T-helper 2 cell treated with Interferon-gamma antibody and Interleukin-4, amounts not matched to agents 5 μg/mL and 100 μg/mL, for 36 hours (primary cell): ENCODE data around the gene PDZD2.

ENCODE experiments used
- DNase-seq: peaks from one replicate; pipeline ENCODE4 v3.0.0; 2021; ENCODE audit warnings: low spot score
- H3K27ac Mint-ChIP-seq: one replicate; pipeline ENCODE4 v1.8.0; 2021; ENCODE audit warnings: mild to moderate bottlenecking, mixed read lengths
- H3K27me3 Mint-ChIP-seq: one replicate; pipeline ENCODE4 v1.8.0; 2021; ENCODE audit warnings: low read depth, mixed read lengths
- H3K36me3 Mint-ChIP-seq: one replicate; pipeline ENCODE4 v1.8.0; 2021; ENCODE audit warnings: low read depth, mixed read lengths
- H3K4me1 Mint-ChIP-seq: one replicate; pipeline ENCODE4 v1.8.0; 2021; ENCODE audit warnings: low read depth, mixed read lengths
- H3K4me3 Mint-ChIP-seq: one replicate; pipeline ENCODE4 v1.8.0; 2022; ENCODE audit warnings: mild to moderate bottlenecking, moderate library complexity, mixed read lengths
- H3K9me3 Mint-ChIP-seq: one replicate; pipeline ENCODE4 v1.8.0; 2021; ENCODE audit warnings: mixed read lengths

Gene PDZD2

DNA sequence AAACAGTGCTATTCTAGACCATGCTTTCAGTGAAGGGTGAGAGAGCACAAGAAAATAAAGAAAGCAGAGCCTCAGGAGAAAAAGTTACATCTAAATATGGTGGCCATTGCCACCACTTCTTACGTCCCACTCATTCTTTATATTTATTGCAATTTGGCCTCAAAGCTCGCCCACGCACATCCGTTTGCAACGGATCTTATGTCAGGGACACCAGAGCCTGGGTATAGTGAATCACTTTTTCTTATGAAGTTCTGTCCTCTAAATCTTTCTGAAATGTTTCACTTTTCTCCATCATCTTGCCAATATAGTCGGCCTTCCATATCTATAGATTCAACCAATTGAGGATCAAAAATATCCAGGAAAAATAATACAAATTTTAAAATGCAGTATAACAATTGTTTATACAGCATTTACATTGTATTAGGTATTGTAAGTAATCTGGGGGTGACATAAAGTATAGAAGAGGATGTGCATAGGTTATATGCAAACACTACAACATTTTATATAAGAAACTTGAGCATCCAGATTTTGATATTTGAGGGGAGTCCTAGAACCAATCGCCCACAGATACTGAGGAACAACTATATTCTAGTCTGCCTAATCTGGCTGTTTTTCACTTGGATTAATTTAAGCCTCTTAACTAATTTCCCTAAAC is 500.0 kb downstream of the PDZD2 start:
- peaks cover 15% of the 10 kb centered on the region for H3K4me1 Mint-ChIP-seq
- peak overlapping the region; percentile 56 for H3K27ac Mint-ChIP-seq
- peak overlapping the region; percentile 24 for H3K4me3 Mint-ChIP-seq
- H3K9me3 Mint-ChIP-seq: no peaks in the 10 kb centered on the region
- H3K27me3 Mint-ChIP-seq: no peaks in the 10 kb centered on the region
- peaks cover 44% of the 10 kb centered on the region for H3K36me3 Mint-ChIP-seq
- peak; percentile 81 for DNase-seq

DNA sequence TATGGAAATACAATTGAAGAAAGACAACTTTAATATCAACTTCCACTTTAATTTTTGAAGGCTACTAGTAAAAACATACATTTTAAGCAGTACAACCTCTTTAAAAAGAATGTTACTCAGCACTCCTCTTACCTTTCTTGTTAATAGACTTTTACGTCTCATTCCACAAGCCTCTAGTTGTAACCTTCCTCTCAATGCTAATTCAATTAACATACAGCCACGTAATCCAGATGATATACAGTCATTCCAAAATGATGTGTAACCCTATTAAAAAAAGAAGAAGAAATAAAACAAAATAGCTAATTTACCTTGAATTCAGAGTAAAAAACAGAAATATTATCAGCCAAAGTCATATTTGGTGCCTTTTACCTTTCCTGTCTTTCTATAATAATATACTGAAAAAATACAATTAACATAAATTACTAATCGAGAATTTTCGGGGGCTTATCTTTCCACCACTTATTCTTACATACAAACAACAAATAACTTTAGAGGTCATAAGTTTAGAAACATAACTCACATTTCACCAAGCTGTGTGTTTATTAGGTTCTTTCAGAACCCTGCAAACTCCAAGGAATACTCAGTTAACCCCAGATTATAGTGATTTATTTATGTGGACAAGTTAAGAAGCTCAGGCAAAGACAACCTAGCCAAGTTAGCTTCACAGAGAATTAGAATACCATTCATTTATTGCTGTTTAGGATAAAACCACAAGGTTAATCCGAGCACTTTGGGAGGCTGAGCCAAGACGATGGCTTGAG is 504.9 kb downstream of the PDZD2 start:
- DNase-seq: no peak
- Mint-ChIP-seq H3K9me3 (no peaks in the 10 kb centered on the region), H3K4me1 (peaks cover 19% of the 10 kb centered on the region), H3K27me3 (no peaks in the 10 kb centered on the region), H3K36me3 (peaks cover 42% of the 10 kb centered on the region), H3K4me3 (no peak overlapping the region), H3K27ac (no peak overlapping the region)

DNA sequence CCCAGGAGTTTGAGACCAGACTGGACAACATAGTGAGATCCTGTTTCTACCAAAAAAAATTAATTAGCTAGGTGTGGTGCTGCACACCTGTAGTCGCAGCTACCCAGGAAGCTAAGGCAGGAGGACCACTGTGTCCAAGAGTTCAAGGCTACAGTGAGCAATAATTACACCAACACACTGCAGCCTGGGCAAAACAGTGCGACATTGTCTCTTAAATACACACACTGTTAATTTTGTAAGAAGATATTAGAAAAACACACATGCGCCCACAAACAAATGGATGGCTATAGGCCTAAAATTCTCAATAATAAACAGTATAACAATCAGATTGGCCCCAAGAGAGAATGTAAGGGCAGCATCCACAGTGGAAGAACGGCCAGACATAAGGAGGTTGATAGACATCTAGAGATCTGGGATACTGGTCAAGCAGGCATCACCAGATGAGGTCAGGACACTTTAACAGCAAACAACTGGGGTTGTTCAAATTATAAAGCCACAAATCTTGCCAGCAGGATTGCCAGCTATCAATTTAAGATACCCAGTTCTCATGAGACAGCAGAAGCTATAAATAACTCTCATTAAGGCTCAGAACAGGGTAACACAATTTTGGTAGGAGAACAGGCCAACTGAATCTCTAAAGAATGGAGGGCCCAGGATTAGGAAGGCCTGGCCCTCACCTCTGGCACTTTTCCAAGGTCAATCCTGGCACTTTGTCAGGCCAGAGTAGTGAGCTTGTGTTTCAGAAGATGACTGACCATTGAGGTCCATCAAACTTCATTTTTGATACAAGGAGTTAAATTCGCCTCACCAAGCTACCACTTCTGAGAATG is 505.7 kb downstream of the PDZD2 start:
- no peak for DNase-seq
- Mint-ChIP-seq H3K4me1 (peaks cover 17% of the 10 kb centered on the region), H3K9me3 (no peaks in the 10 kb centered on the region), H3K36me3 (peaks cover 37% of the 10 kb centered on the region), H3K27me3 (no peaks in the 10 kb centered on the region), H3K27ac (no peak overlapping the region), H3K4me3 (no peak overlapping the region)

DNA sequence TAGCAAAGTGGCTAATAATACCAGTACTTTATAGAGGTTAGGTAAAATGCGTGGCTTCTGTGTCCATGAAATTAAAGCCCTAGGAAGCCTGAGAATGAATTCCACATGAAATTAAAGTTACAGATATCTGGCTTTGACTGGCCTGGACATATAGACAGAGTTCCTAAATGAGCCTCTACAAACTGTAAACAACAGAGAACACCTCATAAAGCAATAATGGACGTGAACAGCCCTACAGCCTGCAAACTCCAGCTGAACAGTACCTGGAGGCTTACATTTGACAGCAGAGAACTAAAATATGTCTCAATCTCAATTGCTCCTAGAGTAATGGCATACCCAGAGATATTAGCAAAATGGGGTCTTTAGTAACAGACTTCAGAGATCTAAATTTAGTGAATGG is 506.4 kb downstream of the PDZD2 start:
- H3K27ac Mint-ChIP-seq: no peak overlapping the region
- H3K36me3 Mint-ChIP-seq: peaks cover 33% of the 10 kb centered on the region
- no peaks in the 10 kb centered on the region for H3K9me3 Mint-ChIP-seq
- no peak for DNase-seq
- H3K27me3 Mint-ChIP-seq: no peaks in the 10 kb centered on the region
- H3K4me3 Mint-ChIP-seq: no peak overlapping the region
- peaks cover 18% of the 10 kb centered on the region for H3K4me1 Mint-ChIP-seq

DNA sequence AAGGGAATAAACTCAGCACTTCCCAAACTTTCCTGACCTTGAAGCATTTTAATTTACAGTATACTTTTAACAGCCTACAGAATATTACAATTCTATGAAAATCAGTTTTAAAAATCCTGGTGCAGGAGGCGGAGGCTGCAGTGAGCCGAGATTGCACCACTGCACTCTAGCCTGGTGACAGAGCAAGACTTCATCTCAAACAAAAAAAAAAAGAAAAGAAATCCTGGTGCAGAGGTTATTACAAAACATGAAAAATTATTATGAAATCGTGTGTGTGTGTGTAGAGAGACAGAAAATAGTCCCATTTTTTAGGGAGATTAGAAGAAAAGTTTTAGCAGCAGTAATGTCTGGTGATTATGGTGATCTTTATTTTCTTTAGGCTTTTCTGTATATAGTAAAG is 508.3 kb downstream of the PDZD2 start:
- H3K4me3 Mint-ChIP-seq: no peak overlapping the region
- H3K27me3 Mint-ChIP-seq: no peaks in the 10 kb centered on the region
- H3K9me3 Mint-ChIP-seq: no peaks in the 10 kb centered on the region
- no peak overlapping the region for H3K27ac Mint-ChIP-seq
- DNase-seq: no peak
- peaks cover 21% of the 10 kb centered on the region for H3K4me1 Mint-ChIP-seq
- peaks cover 26% of the 10 kb centered on the region for H3K36me3 Mint-ChIP-seq

DNA sequence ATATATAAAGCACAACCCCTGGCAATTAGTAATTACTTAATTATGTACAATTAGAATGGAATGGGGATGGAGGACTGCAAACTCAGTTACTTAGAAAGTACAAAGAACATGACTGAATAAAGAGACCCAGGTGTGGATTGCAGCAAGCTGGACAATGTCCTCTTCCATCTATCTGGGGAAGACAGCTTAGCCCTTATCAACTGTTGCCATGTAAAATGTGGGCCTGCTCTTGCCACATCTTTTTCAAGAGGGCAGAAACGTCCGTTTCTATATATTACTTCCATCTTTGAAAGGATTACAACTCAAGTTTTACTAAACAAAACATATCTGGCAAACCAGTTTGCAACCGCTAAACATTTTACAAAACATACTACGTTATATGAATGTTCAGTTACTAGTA is 509.0 kb downstream of the PDZD2 start:
- no peaks in the 10 kb centered on the region for H3K27me3 Mint-ChIP-seq
- no peak overlapping the region for H3K27ac Mint-ChIP-seq
- H3K4me1 Mint-ChIP-seq: peaks cover 21% of the 10 kb centered on the region
- no peak for DNase-seq
- no peak overlapping the region for H3K4me3 Mint-ChIP-seq
- H3K36me3 Mint-ChIP-seq: peaks cover 29% of the 10 kb centered on the region
- H3K9me3 Mint-ChIP-seq: no peaks in the 10 kb centered on the region

DNA sequence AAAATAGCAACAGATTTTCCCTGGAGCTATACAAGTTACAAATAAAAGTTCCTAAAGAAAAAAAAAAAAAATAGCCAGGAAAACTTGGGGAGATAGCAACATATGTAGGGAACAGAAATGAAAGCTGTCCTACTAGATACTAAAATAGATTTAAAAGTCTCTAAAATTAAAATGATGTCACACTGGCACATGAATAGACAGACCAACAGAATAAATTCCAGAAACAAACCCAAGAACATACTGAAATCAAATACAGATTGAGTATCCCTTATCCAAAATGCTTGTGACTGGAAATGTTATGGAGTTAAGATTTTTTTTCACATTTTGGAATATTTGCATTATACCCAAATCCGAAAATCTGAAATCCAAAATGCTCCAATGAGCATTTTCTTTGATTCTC is 511.4 kb downstream of the PDZD2 start:
- no peak overlapping the region for H3K4me3 Mint-ChIP-seq
- H3K27ac Mint-ChIP-seq: no peak overlapping the region
- peaks cover 25% of the 10 kb centered on the region for H3K4me1 Mint-ChIP-seq
- no peaks in the 10 kb centered on the region for H3K9me3 Mint-ChIP-seq
- peaks cover 23% of the 10 kb centered on the region for H3K36me3 Mint-ChIP-seq
- no peaks in the 10 kb centered on the region for H3K27me3 Mint-ChIP-seq
- no peak for DNase-seq

DNA sequence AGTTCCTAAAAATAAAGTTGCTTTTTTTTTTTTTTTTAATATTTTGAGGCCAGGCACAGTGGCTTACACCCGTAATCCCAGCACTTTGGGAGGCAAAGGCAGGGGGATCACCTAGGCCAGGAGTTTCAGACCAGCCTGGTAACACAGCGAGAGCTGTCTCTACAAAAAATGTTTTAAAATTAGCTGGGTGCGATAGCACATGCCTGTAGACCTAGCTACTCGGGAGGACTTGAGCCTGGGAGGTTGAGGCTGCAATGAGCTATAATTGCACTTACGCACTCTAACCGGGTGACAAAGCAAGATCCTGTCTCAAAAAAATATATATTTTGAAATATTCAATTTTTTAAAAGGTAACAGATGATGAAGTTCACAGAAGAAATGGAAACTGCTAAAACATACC is 512.3 kb downstream of the PDZD2 start:
- Mint-ChIP-seq H3K9me3 (no peaks in the 10 kb centered on the region), H3K27me3 (no peaks in the 10 kb centered on the region), H3K4me3 (no peak overlapping the region), H3K27ac (no peak overlapping the region), H3K36me3 (peaks cover 20% of the 10 kb centered on the region), H3K4me1 (peaks cover 25% of the 10 kb centered on the region)
- no peak for DNase-seq

DNA sequence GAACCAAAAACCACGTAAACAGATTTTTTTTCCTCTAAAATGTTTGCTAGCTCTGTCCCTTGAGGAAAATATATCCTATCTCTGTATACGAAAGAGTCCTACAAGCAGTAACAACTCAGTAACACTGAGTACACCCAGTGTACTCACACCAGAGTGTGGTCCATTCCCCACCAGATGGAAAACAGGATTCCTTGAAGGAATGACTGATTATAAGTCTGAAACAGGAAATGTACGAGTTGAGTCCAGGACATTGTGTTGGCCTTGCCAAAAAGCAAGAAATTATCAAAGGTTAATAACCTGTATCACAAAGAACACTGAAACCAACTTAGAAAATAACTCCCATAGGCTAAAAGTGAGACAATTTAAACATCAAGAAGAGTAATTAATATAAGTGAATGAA is 514.8 kb downstream of the PDZD2 start:
- Mint-ChIP-seq H3K9me3 (no peaks in the 10 kb centered on the region), H3K27ac (no peak overlapping the region), H3K4me1 (peaks cover 22% of the 10 kb centered on the region), H3K4me3 (no peak overlapping the region), H3K36me3 (peaks cover 22% of the 10 kb centered on the region), H3K27me3 (no peaks in the 10 kb centered on the region)
- DNase-seq: no peak

DNA sequence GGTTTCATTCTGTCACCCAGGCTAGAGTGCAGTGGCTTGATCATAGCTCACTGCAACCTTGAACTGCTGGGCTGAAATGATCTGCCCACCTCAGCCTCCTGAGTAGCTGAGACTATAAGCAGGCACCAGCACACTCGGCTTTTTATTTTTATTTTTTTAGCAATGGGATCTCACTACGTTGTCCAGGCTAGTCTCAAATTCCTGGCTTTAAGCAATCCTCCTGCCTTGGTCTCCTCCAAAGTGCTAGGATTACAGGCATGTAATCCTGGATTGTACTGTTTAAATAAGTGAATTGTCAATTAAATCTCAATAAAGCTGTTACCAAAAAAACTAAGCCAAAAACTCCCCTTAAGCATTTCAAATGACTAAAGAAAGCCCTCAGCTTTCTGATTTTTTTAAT is 516.3 kb downstream of the PDZD2 start:
- Mint-ChIP-seq H3K4me3 (no peak overlapping the region), H3K9me3 (no peaks in the 10 kb centered on the region), H3K36me3 (peaks cover 17% of the 10 kb centered on the region), H3K27ac (no peak overlapping the region), H3K4me1 (peaks cover 16% of the 10 kb centered on the region), H3K27me3 (no peaks in the 10 kb centered on the region)
- DNase-seq: no peak

DNA sequence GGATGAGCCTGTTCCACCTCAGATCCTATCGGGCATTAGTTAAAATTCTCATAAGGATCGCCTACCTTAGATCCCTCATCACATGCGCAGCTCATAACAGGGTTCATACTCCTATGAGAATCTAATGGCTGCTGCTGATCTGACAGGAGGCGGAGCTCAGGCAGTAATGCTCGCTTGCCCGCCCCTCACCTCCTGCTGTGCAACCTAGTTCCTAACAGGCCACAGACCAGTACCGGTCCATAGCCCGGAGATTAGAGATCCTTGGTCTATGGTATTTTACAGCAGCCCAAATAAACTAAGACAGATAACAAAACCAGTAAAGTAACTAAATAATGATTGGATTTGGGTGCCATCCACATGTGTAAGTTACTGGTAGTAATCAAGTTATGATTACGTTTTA is 517.7 kb downstream of the PDZD2 start:
- Mint-ChIP-seq H3K36me3 (peaks cover 21% of the 10 kb centered on the region), H3K27ac (no peak overlapping the region), H3K4me1 (peaks cover 16% of the 10 kb centered on the region), H3K27me3 (no peaks in the 10 kb centered on the region), H3K4me3 (no peak overlapping the region), H3K9me3 (no peaks in the 10 kb centered on the region)
- DNase-seq: no peak

DNA sequence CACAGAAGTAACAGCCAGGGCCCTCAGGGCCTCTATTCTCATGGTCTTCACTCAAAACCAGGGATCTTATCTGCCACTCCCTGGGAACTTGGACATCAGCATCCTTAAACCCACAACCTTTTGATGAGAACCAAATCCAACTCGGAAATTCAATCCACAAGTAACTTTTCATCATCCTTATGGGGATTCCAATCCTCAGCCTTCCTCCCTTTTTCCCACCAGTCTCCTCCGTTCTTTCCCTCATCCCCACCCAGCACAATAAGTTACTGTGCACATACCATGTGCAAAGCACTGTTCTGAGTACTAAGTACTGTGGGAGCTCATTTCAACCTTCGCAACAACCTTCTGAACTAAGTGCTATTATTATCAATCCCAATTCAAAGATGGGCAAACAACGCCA is 518.1 kb downstream of the PDZD2 start:
- H3K4me3 Mint-ChIP-seq: no peak overlapping the region

DNA sequence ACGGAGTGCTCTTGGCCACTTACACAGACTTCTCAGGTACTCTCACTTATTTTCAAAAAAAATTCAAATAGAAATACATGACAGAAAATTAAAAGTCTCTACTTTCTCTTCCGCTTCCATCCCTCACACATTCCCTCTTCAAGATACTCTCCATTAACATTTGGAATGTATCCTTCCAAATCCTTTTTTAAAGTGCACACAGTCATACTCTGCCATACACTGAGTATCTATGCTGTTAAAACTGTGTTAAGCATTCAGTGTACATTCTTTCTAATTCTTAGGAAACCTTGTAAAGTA is 519.7 kb downstream of the PDZD2 start:
- no peak for DNase-seq
- H3K27me3 Mint-ChIP-seq: no peaks in the 10 kb centered on the region
- H3K36me3 Mint-ChIP-seq: peaks cover 13% of the 10 kb centered on the region
- no peak overlapping the region for H3K27ac Mint-ChIP-seq
- peaks cover 13% of the 10 kb centered on the region for H3K4me1 Mint-ChIP-seq
- no peak overlapping the region for H3K4me3 Mint-ChIP-seq
- H3K9me3 Mint-ChIP-seq: no peaks in the 10 kb centered on the region

More for the DNA sequence above, 518.1 kb downstream of the PDZD2 start:
- Mint-ChIP-seq H3K36me3 (peaks cover 19% of the 10 kb centered on the region), H3K27ac (no peak overlapping the region), H3K4me1 (peaks cover 16% of the 10 kb centered on the region), H3K27me3 (no peaks in the 10 kb centered on the region), H3K9me3 (no peaks in the 10 kb centered on the region)
- DNase-seq: no peak

DNA sequence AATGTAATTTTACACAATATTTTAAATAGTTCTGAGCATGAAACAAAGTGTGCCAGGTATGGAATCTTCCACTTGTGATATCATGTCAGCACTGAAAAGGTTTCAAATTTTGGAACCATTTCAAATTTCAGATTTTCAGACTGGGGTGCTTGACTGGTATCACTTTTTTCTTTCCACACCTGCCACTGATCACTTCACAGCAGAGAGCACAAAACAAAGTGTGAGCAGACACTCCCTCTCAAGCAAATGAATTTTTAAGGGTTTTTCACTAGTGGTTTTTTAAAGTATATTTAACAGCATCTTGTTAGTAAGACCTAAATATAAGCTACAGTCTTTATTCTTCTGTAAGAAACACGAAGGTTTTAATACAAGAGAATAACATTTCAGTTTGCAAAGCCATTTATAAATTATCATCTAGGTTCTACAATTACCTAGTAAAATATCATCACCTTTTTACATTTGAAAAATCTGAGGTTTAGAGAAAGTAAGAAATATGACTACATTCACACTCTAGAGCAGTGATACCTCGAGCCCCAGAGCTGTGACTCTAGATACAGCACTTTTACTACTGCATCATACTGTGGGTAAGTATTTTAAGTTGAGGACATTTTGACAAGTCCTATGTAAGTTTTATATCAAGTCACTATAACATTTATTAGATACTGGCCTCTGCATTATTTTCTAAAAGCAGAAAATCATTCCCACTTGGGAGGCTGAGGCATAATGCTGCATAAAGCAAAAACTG is 520.6 kb downstream of the PDZD2 start:
- no peaks in the 10 kb centered on the region for H3K9me3 Mint-ChIP-seq
- peaks cover 15% of the 10 kb centered on the region for H3K36me3 Mint-ChIP-seq
- peaks cover 11% of the 10 kb centered on the region for H3K4me1 Mint-ChIP-seq
- H3K27me3 Mint-ChIP-seq: no peaks in the 10 kb centered on the region
- H3K4me3 Mint-ChIP-seq: no peak overlapping the region
- no peak overlapping the region for H3K27ac Mint-ChIP-seq
- DNase-seq: no peak
